NCI-H2171 (cell line): Measurements from ENCODE around the gene TCF7L1.

Experiments
- DNase-seq: peaks from one replicate; lab custom pipeline; 2025; lab: John Stamatoyannopoulos, UW

TCF7L1 gene

DNA sequence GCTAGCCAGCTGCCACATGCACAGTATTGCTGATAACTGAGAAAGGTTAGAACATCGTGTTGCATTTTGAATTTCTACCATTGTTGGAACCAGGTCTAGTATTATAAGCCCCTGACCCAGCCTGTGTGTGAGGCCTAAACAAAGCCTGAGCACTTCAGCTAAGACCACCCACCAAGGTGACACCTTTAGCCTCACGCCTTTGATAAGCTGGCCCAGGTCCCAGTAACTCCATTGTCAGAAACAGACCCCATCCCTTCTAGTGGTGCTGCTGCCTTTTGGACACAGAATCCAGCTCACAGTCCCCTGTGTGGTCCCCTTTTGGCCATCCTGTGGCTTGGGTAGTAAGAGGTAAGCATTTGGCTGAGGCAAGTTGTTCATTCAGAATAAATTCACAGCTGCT is 223.0 kb downstream of the TCF7L1 start:
- DNase-seq, result no peak

DNA sequence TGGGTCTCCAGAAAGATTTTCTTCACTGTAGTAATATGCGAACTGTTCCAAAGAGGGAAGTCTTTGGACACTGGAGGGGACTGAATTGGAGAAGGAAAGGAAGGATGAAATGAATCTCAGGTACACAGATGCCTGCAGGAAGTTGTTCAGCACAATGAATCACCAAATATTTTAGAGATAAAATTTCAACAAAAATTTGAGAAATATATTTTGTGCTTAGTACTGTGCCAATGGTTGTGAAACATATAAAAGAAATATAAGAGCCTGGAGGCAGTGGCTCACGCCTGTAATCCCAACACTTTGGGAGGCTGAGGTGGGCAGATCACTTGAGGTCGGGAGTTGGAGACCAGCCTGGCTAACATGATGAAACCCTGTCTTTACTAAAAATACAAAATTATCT is 224.5 kb downstream of the TCF7L1 start:
- no peak for DNase-seq
